CD4-positive, alpha-beta T cell (primary cell): ENCODE measurements around the gene MAN2B2. TPM values are rescaled to one million over a fixed set of nuclear protein-coding genes. Genes with fewer than 3 reads are reported as not detected.

Experiments used
- ATAC-seq: fragments of 200-7000 bp; cut with Tn5 transposase; one replicate; pipeline ENCODE4 v1.10.0; 2022; ENCODE audit warnings: mild to moderate bottlenecking; ENCODE audit not compliant: poor library complexity
- CTCF ChIA-PET: fragments of 350-600 bp; sonication (Branson Sonifier 250); formaldehyde crosslinking; loops from one replicate; lab custom pipeline; 2021; ENCODE audit warnings: antibody characterized with exemption, inconsistent platforms; lab: Charles Lee
- POLR2A ChIA-PET: fragments of 350-600 bp; sonication (Branson Sonifier 250); formaldehyde crosslinking; loops from one replicate; lab custom pipeline; 2021; ENCODE audit warnings: antibody characterized with exemption, inconsistent platforms; lab: Charles Lee
- DNase-seq, 14 experiments: peaks; one replicate each; pipeline ENCODE4 v3.0.0-alpha.2; 2013 to 2020; ENCODE audit warnings: mixed read lengths in 2 of 14
- H3K27ac ChIP-seq, 2 donors: one replicate each; pipeline versions ENCODE4 v1.5.1 to v1.7.0; 2013; ENCODE audit warnings: low read length in 2 of 2, low read depth in 1 of 2, mild to moderate bottlenecking in 1 of 2
- H3K27me3 ChIP-seq, 2 experiments: 1 replicate in 1 of 2; 2 replicates in 1 of 2; pipeline versions ENCODE4 v1.6.1 to v1.7.0; 2013; ENCODE audit warnings: low read length in 2 of 2, control low read depth in 1 of 2, mild to moderate bottlenecking in 1 of 2, moderate library complexity in 1 of 2; ENCODE audit not compliant: insufficient read depth in 2 of 2, control insufficient read depth in 1 of 2
- H3K36me3 ChIP-seq: one replicate; pipeline ENCODE4 v1.6.1; 2013; ENCODE audit warnings: low read length, control low read depth; ENCODE audit not compliant: insufficient read depth
- H3K4me1 ChIP-seq: one replicate; pipeline ENCODE4 v1.6.1; 2013; ENCODE audit warnings: low read length, control low read depth; ENCODE audit not compliant: insufficient read depth
- H3K4me3 ChIP-seq: one replicate; pipeline ENCODE4 v1.5.1; 2013; ENCODE audit warnings: mild to moderate bottlenecking, low read length, moderate library complexity
- H3K9me3 ChIP-seq, 2 experiments: 1 replicate in 1 of 2; 2 replicates in 1 of 2; pipeline versions ENCODE4 v1.6.1 to v1.7.0; 2013; ENCODE audit warnings: low read length in 2 of 2, mild to moderate bottlenecking in 2 of 2, control low read depth in 1 of 2, moderate library complexity in 1 of 2; ENCODE audit not compliant: control insufficient read depth in 1 of 2, insufficient read depth in 1 of 2
- H3K27ac Mint-ChIP-seq: one replicate; pipeline ENCODE4 v1.8.0; 2020; ENCODE audit warnings: mixed read lengths
- H3K27me3 Mint-ChIP-seq: one replicate; pipeline ENCODE4 v1.8.0; 2021; ENCODE audit warnings: mixed read lengths
- H3K36me3 Mint-ChIP-seq: one replicate; pipeline ENCODE4 v1.8.0; 2021; ENCODE audit warnings: low read depth, mixed read lengths
- H3K4me1 Mint-ChIP-seq: one replicate; pipeline ENCODE4 v1.8.0; 2021; ENCODE audit warnings: low read depth, mixed read lengths
- H3K4me3 Mint-ChIP-seq: one replicate; pipeline ENCODE4 v1.8.0; 2020; ENCODE audit warnings: mild to moderate bottlenecking, mixed read lengths
- H3K9me3 Mint-ChIP-seq: one replicate; pipeline ENCODE4 v1.8.0; 2020; ENCODE audit warnings: mixed read lengths
- intact Hi-C, 2 experiments: fragments of 100-400 bp; cut with DNase I in 1 of 2; cut with micrococcal nuclease in 1 of 2; formaldehyde crosslinking; loops; one replicate each; pipeline versions ENCODE4 v1.15.1 to v1.9.0; 2023 to 2025; cut with DNase I, micrococcal nuclease
- total RNA-seq, 174 experiments: library from RNA in 2 of 174; stranded (reverse) in 2 of 174; gene quantifications; one replicate each; pipeline ENCODE4 v1.2.3 and lab custom pipeline; 2021 to 2026
- TF ChIP-seq, protein P1 (sequence below): fragments of 200-600 bp; IDR thresholded peaks from one replicate; pipeline ENCODE4 v1.8.0; 2022; ENCODE audit warnings: antibody characterized with exemption, mild to moderate bottlenecking

The MAN2B2 gene
- total RNA-seq, 2 experiments from 2014 or later, result 25.9 to 28.5 TPM

DNA sequence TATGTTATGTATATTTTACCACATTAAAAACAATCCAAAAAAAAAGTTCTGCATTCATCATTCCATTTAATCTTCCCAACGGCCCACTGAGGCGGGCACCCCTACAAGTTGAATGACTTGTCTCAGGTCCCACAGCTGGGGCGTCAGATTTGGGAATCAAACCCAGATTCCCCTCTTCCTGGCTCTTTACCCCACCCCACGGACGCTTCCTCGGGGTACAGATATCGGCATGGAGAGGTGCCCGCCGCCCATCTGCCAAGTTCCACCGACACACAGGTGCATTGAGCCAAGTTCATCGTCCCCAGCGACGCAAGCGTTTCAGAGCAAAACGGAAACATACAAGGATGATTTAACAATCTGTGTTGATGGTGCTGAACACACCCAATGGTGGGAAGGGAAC, 36.9 kb upstream of the MAN2B2 start:
- Histone ChIP-seq H3K36me3 (no peaks in the 10 kb centered on the region), H3K9me3 (peaks cover 8 to 19% of the 10 kb centered on the region in 2 experiments), H3K27me3 (peaks cover 8 to 10% of the 10 kb centered on the region in 2 experiments), H3K27ac (no peak overlapping the region), H3K4me3 (no peak overlapping the region), H3K4me1 (no peaks in the 10 kb centered on the region)
- TF ChIP-seq, protein P1, sequence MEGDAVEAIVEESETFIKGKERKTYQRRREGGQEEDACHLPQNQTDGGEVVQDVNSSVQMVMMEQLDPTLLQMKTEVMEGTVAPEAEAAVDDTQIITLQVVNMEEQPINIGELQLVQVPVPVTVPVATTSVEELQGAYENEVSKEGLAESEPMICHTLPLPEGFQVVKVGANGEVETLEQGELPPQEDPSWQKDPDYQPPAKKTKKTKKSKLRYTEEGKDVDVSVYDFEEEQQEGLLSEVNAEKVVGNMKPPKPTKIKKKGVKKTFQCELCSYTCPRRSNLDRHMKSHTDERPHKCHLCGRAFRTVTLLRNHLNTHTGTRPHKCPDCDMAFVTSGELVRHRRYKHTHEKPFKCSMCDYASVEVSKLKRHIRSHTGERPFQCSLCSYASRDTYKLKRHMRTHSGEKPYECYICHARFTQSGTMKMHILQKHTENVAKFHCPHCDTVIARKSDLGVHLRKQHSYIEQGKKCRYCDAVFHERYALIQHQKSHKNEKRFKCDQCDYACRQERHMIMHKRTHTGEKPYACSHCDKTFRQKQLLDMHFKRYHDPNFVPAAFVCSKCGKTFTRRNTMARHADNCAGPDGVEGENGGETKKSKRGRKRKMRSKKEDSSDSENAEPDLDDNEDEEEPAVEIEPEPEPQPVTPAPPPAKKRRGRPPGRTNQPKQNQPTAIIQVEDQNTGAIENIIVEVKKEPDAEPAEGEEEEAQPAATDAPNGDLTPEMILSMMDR, result no peak
- Mint-ChIP-seq H3K4me1 (no peaks in the 10 kb centered on the region), H3K27ac (no peak overlapping the region), H3K36me3 (no peaks in the 10 kb centered on the region), H3K27me3 (peaks cover 38% of the 10 kb centered on the region), H3K9me3 (peaks cover 2% of the 10 kb centered on the region), H3K4me3 (no peak overlapping the region)
- ChIA-PET CTCF (no interaction called here), POLR2A (no interaction called here)
- no peak for ATAC-seq
- intact Hi-C loops, result no loop called here
- DNase-seq, result no peak

DNA sequence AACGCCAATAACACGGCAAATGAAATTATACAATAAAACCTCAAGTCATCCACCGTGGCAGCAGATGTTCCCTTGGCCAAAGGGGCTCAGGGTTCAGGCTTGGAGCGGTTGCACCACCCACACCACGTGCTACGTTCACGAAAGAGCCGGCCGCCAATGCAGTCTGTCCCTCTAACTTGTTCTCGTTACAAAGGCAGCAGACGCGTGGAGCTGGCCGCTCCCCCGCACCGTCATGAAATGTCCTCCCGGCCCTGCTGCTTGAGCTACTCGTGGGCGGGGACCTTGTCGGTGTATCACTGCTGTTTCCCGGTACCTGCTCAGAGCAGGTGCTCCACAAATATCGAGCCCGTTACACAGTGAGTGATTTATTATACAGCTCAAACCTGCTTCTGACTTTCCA, 36.4 kb upstream of the MAN2B2 start:
- Histone ChIP-seq H3K4me1 (no peaks in the 10 kb centered on the region), H3K9me3 (peaks cover 8 to 19% of the 10 kb centered on the region in 2 experiments), H3K4me3 (no peak overlapping the region), H3K27me3 (peaks cover 8 to 10% of the 10 kb centered on the region in 2 experiments), H3K36me3 (no peaks in the 10 kb centered on the region), H3K27ac (no peak overlapping the region)
- intact Hi-C loops, result no loop called here
- POLR2A ChIA-PET, result no interaction called here
- Mint-ChIP-seq H3K4me1 (no peaks in the 10 kb centered on the region), H3K9me3 (peaks cover 2% of the 10 kb centered on the region), H3K27me3 (peaks cover 38% of the 10 kb centered on the region), H3K4me3 (no peak overlapping the region), H3K36me3 (no peaks in the 10 kb centered on the region), H3K27ac (no peak overlapping the region)
- CTCF ChIA-PET, result no interaction called here
- DNase-seq (no peak), ATAC-seq (no peak)
- TF ChIP-seq, protein P1, result no peak

- Mint-ChIP-seq H3K27me3 (peaks cover 38% of the 10 kb centered on the region), H3K4me3 (no peak overlapping the region), H3K36me3 (no peaks in the 10 kb centered on the region), H3K27ac (no peak overlapping the region), H3K4me1 (no peaks in the 10 kb centered on the region), H3K9me3 (peaks cover 2% of the 10 kb centered on the region)
- intact Hi-C loops, result no loop called here
- H3K4me3 ChIP-seq, result no peak overlapping the region
- DNase-seq, result no peak
- no peak overlapping the region for H3K27ac ChIP-seq
- TF ChIP-seq, protein P1, result no peak
- H3K4me1 ChIP-seq, result no peaks in the 10 kb centered on the region
- ChIA-PET CTCF (no interaction called here), POLR2A (no interaction called here)
- no peak for ATAC-seq
- H3K9me3 ChIP-seq, result peaks cover 8 to 19% of the 10 kb centered on the region in 2 experiments
- H3K36me3 ChIP-seq, result no peaks in the 10 kb centered on the region
- peaks cover 10 to 13% of the 10 kb centered on the region in 2 experiments for H3K27me3 ChIP-seq
Observed at GRCh38 chr4:6539009-6539764, 35.8 kb upstream of the MAN2B2 start.
